T-helper 2 cell (primary cell): ENCODE measurements around the gene EVI5.
"Not testable (repeated sequence)": the region's sequence is repeated elsewhere in the genome, so short reads cannot be mapped to it uniquely, and the experiment has no call there.

ENCODE experiments used
- DNase-seq, 5 experiments: peaks; one replicate each; pipeline versions ENCODE4 v3.0.0 to v3.0.0-alpha.2; 2012 to 2022

EVI5 gene

GRCh38 chr1:92679980-92680379, 104.9 kb downstream of the EVI5 start:
- DNase-seq: no peak

DNA sequence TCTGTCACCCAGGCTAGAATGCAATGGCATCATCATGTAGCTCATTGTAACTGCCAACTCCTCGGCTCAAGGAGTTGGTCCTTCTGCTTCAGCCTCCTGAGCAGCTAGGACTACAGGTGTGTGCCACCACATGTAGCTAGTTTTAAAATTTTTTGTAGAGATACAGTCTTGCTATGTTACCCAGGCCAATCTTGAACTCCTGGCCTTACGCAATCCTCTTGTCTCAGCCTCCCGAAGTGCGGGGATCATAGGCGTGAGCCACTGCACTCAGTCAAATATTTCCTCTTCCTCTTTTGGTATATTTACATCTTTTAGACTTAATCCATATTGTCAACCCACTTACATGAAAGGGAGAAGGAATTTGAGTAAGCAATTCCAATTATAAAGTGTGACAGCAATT, 121.1 kb downstream of the EVI5 start:
- no peak for DNase-seq

DNA sequence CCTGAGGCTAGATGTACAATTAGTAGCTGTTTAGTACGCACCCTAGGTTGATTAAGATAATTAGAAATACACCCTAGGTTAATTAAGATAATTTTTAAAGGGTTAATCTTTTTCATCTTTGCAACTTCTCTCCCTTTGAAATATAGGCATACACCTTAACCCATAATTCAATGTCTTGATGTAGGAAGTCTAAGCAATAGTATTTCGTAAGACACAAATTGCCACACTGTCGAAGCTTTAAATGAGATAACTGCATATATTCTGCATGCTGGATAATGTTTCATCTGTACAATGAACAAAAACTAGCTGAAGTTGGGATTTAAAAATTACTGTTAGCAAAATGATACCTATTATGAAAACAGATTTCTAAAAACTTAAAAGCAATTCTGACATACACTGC, 122.9 kb downstream of the EVI5 start:
- no peak for DNase-seq

GRCh38 chr1:92657701-92658100, 127.2 kb downstream of the EVI5 start:
- no peak for DNase-seq

DNA sequence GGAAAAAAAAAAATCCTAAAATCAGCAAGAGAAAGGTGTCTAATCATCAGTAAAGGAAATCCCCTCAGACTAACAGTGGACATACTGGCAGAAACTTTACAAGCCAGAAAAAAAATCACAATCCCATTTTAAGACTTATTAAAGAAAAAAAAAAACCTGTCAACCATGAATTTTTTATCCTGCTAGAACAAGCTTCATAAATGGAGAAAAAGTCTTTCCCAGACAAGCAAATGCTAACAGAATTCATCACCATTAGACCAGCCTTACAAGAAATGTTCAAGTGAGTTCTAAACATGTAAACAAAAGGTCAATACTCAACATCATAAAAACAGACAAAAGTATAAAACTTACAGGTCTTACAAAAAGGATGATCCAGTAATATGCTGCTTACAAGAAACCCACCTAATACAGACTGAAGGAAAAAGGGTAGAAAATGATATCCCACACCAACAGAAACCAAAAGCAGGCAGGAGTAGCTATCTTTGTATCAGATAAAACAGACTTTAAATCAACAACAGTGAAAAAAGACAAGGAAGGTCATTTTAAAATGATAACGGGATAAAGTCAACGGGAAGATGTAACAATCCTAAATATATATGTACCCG, 129.6 kb downstream of the EVI5 start:
- no peak for DNase-seq

- DNase-seq: peak in 1 of 5 experiments; percentile 54
Measured at GRCh38 chr1:92653605-92654381, 131.1 kb downstream of the EVI5 start.

DNA sequence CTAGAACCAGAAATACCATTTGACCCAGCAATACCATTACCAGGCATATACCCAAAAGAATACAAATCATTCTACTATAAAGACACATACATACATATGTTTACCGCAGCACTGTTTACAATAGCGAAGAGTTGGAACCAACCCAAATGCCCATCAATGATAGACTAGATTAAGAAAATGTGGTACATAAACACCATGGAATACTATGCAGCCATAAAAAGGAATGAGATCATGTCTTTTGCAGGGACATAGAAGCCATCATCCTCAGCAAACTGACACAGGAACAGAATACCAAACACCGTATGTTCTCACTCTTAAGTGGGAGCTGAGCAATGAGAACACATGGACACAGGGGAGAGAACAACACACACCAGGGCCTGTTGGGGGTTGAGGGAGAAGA, 144.2 kb downstream of the EVI5 start:
- DNase-seq: not testable (repeated sequence)

DNA sequence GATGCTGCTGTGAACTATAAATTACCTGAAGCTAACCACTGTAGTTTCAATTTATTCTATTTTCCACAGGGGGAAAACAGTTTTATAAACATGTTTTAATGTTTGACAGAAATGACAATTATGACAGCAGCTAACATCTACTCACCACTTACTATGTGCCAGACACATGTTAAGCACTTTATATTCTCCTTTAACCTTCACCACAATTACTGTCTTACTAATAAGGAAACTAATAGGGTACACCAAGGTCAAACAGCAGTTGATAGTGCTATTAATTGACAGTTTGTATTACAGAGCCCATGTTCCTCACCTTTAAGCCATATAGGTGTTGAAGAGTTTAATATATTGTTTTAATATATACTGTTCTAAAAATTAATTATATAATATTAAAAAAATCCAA, 146.4 kb downstream of the EVI5 start:
- DNase-seq: no peak

GRCh38 chr1:92635203-92635602, 149.7 kb downstream of the EVI5 start:
- not testable (repeated sequence) for DNase-seq

- peak in 1 of 5 experiments; percentile 49 for DNase-seq
Measured at GRCh38 chr1:92623187-92623778, 161.6 kb downstream of the EVI5 start.

- peak in 1 of 5 experiments; percentile 9 for DNase-seq
Measured at GRCh38 chr1:92619466-92620189, 165.3 kb downstream of the EVI5 start.

DNA sequence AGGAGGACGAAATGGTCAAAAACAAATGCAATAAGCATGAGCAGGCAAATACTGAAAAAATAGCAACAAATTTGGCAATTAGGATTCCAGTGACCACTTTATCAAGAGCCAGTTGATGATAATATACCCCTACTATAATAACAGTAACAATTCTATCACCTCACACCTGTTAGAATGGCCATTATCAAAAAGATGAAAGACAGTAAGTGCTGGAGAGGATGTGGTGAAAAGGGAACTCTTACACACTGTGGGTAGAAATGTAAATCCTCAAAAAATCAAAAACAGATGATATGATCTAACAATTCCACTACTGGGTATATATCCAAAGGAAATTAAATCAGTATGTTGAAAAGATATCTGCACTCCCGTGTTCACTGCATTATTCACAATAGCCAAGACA, 183.9 kb downstream of the EVI5 start:
- DNase-seq: no peak

DNA sequence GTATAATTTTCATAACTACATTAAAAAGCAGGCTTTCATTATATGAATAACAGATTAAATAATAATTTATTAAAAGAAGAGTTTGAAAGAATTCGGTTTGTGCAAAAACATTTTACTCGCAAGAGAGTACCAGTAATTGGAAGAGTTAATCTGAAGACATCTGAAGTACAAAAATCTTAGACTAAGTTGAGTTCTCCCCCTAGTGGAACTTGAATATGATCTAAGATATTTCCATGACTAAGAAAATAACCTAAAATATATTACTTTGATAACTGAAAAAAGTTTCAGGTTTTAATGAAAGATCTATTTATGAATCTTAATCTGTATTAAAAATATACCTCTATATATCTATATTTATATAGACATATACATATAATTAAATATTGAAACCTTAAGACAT, 185.7 kb downstream of the EVI5 start:
- DNase-seq: peak in 2 of 5 experiments; percentile 3 to 58

DNA sequence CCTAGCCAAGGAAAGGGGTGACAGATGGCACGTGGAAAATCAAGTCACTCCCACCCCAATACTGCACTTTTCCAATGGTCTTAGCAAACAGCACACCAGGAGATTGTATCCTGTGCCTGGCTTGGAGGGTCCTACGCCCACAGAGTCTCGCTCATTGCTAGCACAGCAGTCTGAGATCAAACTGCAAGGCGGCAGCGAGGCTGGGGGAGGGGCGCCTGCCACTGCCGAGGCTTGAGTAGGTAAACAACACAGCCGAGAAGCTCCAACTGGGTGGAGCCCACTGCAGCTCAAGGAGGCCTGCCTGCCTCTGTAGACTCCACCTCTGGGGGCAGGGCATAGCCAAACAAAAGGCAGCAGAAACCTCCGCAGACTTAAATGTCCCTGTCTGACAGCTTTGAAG, 195.5 kb downstream of the EVI5 start:
- DNase-seq: not testable (repeated sequence)

DNA sequence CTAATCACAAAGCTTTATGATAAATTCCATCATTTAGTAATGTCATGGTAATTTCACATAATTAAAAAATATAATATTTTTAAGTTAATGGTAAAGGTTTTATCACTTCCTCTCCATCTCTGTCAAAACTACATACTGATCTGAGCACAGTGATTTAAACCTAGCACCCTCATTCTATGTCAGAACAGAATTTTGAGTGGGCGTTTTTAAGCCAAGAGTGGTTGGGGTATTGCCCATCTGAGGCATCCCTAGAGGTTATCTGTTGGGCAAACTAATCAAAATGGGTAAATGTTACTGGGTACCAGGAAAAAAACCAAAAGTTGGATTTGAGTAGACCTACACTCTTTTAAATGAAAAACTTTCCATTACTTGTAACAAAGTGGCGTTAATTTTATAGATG, 197.5 kb downstream of the EVI5 start:
- peak in 1 of 5 experiments; percentile 49 for DNase-seq

DNA sequence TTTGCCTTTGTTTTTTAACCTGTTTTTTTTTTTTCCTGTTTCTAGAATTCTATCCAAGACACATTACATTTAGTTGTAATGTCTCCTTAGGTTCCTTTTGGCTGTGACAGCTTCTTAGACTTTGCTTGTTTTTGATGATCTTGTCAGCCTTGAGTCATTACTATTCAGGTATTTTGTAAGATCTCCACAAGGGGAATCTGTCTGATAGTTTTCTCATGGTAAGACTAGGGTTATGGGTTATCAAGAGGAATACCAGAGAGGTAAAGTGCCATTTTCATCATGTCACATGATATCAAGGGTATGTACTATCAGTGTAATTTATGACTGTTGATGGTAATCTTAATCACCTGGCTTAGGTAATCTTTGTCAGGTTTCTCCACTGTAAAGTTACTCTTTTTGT, 199.1 kb downstream of the EVI5 start:
- no peak for DNase-seq

DNA sequence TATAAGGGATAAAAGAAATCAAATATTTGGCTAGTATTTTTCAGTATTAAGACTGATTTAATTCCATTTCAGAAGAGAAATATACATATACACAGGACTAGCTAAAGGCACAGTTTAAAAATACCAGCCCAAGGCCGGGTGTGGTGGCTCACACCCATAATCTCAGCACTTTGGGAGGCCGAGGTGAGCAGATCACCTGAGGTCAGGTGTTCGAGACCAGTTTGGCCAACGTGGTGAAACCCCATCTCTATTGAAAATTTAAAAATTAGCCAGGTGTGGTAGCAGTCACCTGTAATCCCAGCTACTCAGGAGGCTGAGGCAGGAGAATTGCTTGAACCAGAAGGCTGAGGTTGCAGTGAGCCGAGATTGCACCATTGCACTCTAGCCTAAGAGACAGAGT, 200.1 kb downstream of the EVI5 start:
- not testable (repeated sequence) for DNase-seq

GRCh38 chr1:92583821-92584760, 200.8 kb downstream of the EVI5 start:
- DNase-seq: peak in 2 of 5 experiments; percentile 56 to 93

DNA sequence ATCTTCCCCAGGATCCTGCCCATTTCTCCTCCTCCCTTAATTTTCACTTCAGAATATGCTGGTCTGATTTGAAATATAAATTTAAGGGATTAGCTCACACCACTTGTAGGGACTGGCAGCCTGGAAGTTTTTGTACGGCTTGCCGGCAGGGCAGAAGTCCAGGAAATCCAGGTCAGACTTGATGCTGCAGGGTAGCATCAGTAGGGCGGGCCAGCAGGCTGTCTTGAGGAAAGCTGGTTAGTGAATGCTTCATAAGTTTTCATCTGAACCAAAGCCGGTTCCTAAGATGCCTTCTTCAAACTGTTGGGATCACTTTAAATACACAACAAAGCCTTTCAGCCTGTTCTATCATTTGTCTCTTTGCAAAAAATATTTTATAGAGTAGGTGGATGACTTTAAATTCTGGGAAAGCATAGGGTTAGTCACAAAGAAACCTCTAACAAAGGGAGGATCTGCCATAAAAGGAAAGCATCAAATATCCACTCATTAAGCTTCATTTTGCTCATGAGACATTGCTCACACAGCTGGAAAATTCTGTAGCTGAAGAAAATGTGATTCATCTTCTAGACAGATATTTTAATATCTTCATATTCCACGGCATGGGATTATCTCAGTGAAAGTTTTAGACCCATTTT, 207.5 kb downstream of the EVI5 start:
- DNase-seq: no peak

DNA sequence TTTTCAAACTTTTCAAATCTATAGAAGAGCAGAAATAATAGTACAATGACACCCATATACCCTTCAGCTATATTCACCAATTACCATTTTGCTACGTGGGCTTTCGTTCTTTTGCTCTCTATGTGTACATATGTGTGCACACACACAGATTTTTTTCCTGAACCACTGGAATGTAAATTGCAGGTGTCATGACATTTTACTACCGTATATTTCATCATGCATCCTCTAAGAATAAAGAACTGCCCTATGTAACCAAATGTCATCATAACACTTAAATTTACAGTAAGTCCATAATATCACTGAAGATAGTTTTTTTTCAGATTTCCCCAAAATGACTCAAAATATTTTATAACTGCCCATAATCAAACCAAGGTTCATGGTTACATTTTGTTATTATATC, 209.8 kb downstream of the EVI5 start:
- DNase-seq: no peak

DNA sequence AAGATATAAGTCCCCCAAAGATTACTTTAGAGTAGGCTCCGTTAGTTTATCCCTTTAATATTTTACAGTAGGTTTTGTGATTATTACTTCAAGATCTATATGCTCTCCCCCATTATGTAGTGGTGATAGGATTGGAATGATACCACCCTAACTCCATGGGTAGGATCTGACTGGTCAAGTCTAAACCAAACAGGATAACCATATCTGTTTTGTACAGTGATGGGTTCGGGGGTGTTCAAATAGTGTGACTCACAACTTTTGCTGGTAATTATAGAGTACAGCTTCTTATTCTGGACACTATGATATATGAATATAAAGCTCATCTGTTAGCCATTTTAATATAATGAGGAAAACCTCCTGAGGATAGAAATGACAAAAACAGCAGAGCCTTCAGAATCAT, 212.4 kb downstream of the EVI5 start:
- no peak for DNase-seq

DNA sequence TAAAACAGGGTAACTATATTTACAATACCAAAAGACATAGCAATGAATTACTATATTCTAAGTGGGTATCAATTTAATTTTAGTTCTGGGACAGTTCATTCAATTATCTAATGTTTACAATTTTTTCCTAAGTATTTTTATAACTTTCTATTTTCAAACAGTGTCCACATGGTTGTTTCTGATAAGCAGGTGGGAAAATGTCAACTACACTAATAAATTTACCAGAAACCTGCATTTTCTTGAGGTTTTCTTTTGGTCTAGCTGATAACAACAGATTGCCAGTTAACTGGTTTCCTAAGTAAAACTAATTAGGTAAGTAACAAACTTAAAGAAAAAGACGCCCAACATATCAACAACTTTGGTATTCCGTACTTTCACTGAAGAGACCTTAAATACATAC, 213.3 kb downstream of the EVI5 start:
- no peak for DNase-seq
